ENCODE data around the gene LIPC. TPM values are rescaled to one million over a fixed set of nuclear protein-coding genes. Genes with fewer than 3 reads are reported as not detected.

The LIPC gene
- total and polyA plus RNA-seq, 4 donors = 0.17 to 0.99 (median 0.62) TPM

DNA sequence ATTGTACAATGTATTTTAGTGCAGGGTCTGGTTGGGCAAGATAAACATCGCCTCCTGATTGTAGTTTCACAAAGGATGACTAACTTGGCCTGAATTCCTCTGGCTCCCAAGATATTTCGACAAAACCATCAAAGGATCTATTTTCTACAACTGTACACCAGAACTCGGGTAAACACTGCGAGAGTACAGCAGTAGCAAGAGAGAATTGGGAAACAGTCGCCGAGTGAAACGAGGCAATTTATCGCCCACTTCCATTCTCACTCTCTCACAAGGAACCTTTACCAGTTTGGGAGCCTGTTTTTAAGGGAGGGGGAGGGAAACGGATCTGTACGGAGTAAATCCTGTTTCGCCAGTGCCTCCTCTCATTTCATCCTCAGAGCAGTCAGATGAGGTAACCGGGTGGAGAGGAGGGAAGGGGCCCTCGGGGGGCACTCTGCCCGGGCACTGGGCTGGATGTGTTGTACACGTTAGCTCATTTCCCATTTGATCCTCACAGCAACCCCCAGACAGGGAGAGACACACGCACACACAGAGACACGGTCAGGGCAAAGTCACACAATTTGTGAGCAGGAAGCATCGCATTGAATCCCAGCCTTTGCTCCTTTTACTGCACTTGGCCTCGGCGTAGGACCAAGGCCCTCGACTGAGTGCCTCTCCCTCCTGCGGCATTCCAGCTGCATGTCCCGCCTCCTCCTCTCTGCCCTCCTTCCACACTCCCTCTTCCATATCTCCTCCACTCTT, 120.1 kb downstream of the LIPC start:
- H3K27ac ChIP-seq (ENCODE audit: low read depth, low read length) = peak overlapping the region; percentile 10
- H3K27me3 ChIP-seq (ENCODE audit: control insufficient read depth, insufficient read depth, low read length) = no peaks in the 10 kb centered on the region
- peaks cover 24% of the 10 kb centered on the region for H3K4me1 ChIP-seq (ENCODE audit: control insufficient read depth, insufficient read depth, low read length)
- 58% methylated on average over 13 of the region's 23 CpGs for WGBS (ENCODE audit: insufficient coverage)
- no peaks in the 10 kb centered on the region for H3K36me3 ChIP-seq (ENCODE audit: control insufficient read depth, insufficient read depth, low read length)
- DNase-seq (ENCODE audit: low read depth in 4 of 6, low spot score in 6 of 6) = no peak
- H3K4me3 ChIP-seq (ENCODE audit: low read depth, low read length) = no peak overlapping the region
- H3K9me3 ChIP-seq (ENCODE audit: control insufficient read depth, insufficient read depth, low read length) = no peaks in the 10 kb centered on the region

DNA sequence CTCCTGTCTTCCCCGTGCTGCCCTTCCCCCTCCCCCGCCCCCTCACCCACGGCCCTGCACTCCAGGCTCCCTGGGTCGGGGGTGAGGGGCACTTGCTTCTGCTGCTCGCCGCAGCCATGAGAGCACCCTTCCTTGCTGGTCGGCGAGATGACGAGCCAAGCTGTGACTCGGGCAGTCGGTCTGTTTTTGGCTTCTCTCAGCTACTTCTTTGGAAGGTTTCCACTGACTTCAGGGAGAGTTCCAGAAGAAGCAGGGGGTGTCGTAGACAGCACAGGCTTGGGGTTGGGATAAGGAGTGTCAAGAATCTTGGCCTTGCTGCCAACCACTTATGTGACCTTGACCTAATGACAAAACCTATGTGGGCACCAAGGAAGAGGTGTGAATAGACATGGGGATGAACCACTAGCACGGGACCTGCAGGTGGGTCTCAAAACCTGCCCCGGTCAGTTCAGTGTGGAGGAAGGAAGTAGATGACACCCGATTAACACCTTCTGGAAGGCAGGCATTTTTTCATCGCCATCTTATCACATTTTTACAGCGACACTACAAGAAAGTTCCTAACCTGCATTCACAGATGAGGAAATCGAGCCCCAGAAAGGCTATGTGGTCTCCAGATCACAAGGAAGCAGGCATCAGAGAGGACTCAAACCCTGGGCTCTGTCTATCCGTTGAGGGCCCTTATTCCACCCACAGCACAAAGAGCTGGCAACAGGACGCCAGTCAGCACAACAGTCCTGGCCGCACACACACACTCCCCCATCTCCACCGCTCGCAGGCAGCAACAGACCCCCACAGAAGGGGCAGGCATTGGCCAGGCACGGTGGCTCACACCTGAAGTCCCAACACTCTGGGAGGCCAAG, 120.9 kb downstream of the LIPC start:
- Histone ChIP-seq H3K27me3 (ENCODE audit: control insufficient read depth, insufficient read depth, low read length) (no peaks in the 10 kb centered on the region), H3K4me1 (ENCODE audit: control insufficient read depth, insufficient read depth, low read length) (peaks cover 24% of the 10 kb centered on the region), H3K9me3 (ENCODE audit: control insufficient read depth, insufficient read depth, low read length) (no peaks in the 10 kb centered on the region), H3K27ac (ENCODE audit: low read depth, low read length) (no peak overlapping the region), H3K36me3 (ENCODE audit: control insufficient read depth, insufficient read depth, low read length) (no peaks in the 10 kb centered on the region), H3K4me3 (ENCODE audit: low read depth, low read length) (no peak overlapping the region)
- 80% methylated on average over 22 of the region's 24 CpGs for WGBS (ENCODE audit: insufficient coverage)
- DNase-seq (ENCODE audit: low read depth in 4 of 6, low spot score in 6 of 6) = no peak

DNA sequence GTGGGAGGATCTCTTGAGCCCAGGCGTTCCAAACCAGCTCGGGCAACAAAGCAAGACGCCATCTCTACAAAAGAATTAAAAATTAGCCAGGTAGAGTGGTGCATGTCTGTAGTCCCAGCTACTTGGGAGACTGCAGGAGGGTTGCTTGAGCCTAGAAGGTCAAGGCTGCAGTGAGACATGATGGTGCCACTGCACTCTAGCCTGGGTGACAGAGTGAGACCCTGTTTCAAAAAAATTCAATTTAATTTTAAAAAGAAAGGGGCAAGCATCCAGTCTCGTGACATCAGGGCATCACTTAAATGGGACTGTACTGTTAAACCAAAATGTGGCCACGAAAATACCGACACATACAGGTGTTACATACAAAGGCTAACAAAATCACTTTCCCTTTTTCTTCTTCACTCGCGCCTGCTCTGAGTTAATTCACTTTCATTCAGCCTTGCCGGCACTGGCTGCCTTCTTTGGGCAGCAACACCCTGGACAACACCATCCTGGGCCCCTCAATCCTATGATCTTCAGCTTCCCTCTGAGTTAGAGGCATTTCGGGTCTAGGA, 121.7 kb downstream of the LIPC start:
- WGBS (ENCODE audit: insufficient coverage) = 95% methylated on average over 8 of the region's 10 CpGs
- Histone ChIP-seq H3K27ac (ENCODE audit: low read depth, low read length) (no peak overlapping the region), H3K4me1 (ENCODE audit: control insufficient read depth, insufficient read depth, low read length) (peaks cover 24% of the 10 kb centered on the region)

DNA sequence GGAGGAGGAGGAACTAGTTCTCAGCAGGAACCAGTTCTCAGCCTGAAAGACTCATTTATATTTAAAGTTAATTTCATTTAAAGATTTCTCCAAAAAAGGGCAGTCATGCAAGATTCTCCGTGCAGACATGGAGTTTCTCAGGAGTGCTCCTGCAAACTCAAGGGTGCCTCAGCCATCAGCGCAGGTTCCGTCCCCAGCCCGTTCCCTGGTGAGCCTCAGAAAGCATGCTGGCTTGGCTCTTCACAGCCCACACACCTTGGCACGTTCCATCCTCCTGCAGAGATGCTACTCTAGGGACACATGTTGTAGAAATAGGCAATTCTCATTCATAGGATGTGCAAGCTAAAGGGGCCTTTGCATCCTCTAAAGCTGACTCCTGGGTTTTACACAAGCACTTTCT, 123.0 kb downstream of the LIPC start:
- 61% methylated on average over 3 of the region's 5 CpGs for WGBS (ENCODE audit: insufficient coverage)
- Histone ChIP-seq H3K27ac (ENCODE audit: low read depth, low read length) (no peak overlapping the region), H3K4me3 (ENCODE audit: low read depth, low read length) (no peak overlapping the region), H3K9me3 (ENCODE audit: control insufficient read depth, insufficient read depth, low read length) (no peaks in the 10 kb centered on the region), H3K27me3 (ENCODE audit: control insufficient read depth, insufficient read depth, low read length) (no peaks in the 10 kb centered on the region), H3K4me1 (ENCODE audit: control insufficient read depth, insufficient read depth, low read length) (peaks cover 19% of the 10 kb centered on the region), H3K36me3 (ENCODE audit: control insufficient read depth, insufficient read depth, low read length) (no peaks in the 10 kb centered on the region)
- peak in 1 of 6 donors; percentile 82 for DNase-seq (ENCODE audit: low read depth in 4 of 6, low spot score in 6 of 6)

More for the DNA sequence above, 121.7 kb downstream of the LIPC start:
- no peak for DNase-seq (ENCODE audit: low read depth in 4 of 6, low spot score in 6 of 6)
- Histone ChIP-seq H3K36me3 (ENCODE audit: control insufficient read depth, insufficient read depth, low read length) (no peaks in the 10 kb centered on the region), H3K27me3 (ENCODE audit: control insufficient read depth, insufficient read depth, low read length) (no peaks in the 10 kb centered on the region), H3K9me3 (ENCODE audit: control insufficient read depth, insufficient read depth, low read length) (no peaks in the 10 kb centered on the region), H3K4me3 (ENCODE audit: low read depth, low read length) (no peak overlapping the region)

DNA sequence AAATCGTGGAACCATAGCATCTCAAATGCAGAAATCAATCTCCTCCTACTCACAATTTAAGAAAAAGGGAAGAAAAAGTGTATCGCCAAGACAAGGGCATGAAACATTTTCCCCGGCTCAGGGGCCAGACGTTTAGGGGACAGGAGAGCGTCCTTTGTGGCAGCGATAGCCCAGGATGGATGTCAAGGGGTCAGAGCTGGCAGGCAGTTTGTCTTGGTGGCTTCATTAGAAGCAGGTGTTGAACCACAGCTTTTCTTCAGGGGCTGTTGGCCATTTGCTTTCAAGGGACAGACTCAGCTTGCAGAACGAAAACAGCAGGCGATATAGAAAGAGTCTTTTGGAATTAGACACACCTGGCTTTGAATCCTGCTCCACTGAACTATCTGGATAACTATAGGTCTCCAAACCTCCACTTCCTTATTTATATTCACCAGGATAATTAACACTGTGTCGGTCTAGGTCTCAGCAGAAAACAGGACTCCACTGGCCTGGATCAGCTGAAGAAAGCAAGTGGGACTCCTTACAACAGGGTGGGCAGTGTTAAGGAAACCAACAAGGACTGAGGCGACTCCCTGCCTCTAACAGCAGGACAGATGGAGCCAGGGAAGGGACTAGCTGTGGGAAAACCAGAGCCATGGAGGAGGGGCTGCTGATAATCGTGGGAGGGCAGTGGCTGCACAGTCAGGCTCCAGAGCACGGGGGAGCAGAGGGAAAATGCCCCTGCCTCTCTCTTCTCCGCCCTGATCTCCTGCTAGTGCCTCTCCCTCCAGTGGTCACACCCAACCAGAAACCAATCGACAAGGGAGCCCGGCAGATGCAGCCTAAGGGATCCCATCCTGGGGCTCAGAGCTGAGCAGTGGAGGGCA, 123.6 kb downstream of the LIPC start:
- DNase-seq (ENCODE audit: low read depth in 4 of 6, low spot score in 6 of 6) = peak in 1 of 6 donors; percentile 44

DNA sequence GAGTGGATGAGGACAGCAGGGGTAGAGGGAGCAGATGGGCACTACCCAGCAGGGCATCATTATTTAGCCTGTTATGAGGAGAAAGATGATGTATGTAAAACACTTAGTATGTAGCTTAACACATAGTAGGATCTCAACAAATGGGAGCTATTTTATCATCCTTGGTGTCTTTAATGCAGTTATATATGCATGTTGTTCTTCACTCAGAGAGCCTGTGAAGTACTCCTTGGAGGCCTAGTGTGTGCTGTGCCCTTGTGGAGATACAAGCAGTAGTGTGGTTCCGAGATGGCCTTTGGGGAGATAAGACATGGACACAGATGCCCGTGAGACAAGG, 124.2 kb downstream of the LIPC start:
- Histone ChIP-seq H3K27ac (ENCODE audit: low read depth, low read length) (no peak overlapping the region), H3K27me3 (ENCODE audit: control insufficient read depth, insufficient read depth, low read length) (no peaks in the 10 kb centered on the region), H3K36me3 (ENCODE audit: control insufficient read depth, insufficient read depth, low read length) (no peaks in the 10 kb centered on the region), H3K9me3 (ENCODE audit: control insufficient read depth, insufficient read depth, low read length) (no peaks in the 10 kb centered on the region), H3K4me1 (ENCODE audit: control insufficient read depth, insufficient read depth, low read length) (peaks cover 19% of the 10 kb centered on the region), H3K4me3 (ENCODE audit: low read depth, low read length) (no peak overlapping the region)
- WGBS (ENCODE audit: insufficient coverage) = no CpG with 5 or more reads among the region's 2 CpGs
- no peak for DNase-seq (ENCODE audit: low read depth in 4 of 6, low spot score in 6 of 6)

More for the DNA sequence above, 123.6 kb downstream of the LIPC start:
- Histone ChIP-seq H3K4me1 (ENCODE audit: control insufficient read depth, insufficient read depth, low read length) (peaks cover 19% of the 10 kb centered on the region), H3K36me3 (ENCODE audit: control insufficient read depth, insufficient read depth, low read length) (no peaks in the 10 kb centered on the region), H3K27me3 (ENCODE audit: control insufficient read depth, insufficient read depth, low read length) (no peaks in the 10 kb centered on the region), H3K9me3 (ENCODE audit: control insufficient read depth, insufficient read depth, low read length) (no peaks in the 10 kb centered on the region), H3K27ac (ENCODE audit: low read depth, low read length) (no peak overlapping the region), H3K4me3 (ENCODE audit: low read depth, low read length) (no peak overlapping the region)
- 42% methylated on average over 7 of the region's 15 CpGs for WGBS (ENCODE audit: insufficient coverage)

DNA sequence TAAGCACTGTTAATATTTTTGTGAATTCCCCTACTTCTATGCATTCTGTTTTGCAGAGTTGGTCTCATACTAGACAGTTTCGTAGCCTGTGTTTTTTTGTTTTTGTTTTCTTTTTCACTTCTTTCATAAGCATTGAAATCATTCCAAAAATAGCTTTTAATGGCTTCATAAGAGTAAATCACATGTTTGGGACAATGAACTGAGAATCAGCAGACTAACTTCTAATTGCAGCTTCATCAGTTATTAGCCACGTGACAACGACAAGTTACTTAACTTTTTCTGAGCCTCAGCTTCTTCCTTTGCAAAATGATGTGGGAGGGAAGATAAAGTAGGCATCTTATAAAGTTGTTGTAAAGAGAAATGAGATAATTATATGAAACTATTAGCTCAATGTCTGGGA, 124.8 kb downstream of the LIPC start:
- H3K9me3 ChIP-seq (ENCODE audit: control insufficient read depth, insufficient read depth, low read length) = no peaks in the 10 kb centered on the region
- no peaks in the 10 kb centered on the region for H3K27me3 ChIP-seq (ENCODE audit: control insufficient read depth, insufficient read depth, low read length)
- no CpG with 5 or more reads among the region's 3 CpGs for WGBS (ENCODE audit: insufficient coverage)
- no peak overlapping the region for H3K27ac ChIP-seq (ENCODE audit: low read depth, low read length)
- no peak for DNase-seq (ENCODE audit: low read depth in 4 of 6, low spot score in 6 of 6)
- no peak overlapping the region for H3K4me3 ChIP-seq (ENCODE audit: low read depth, low read length)
- no peaks in the 10 kb centered on the region for H3K36me3 ChIP-seq (ENCODE audit: control insufficient read depth, insufficient read depth, low read length)
- peaks cover 19% of the 10 kb centered on the region for H3K4me1 ChIP-seq (ENCODE audit: control insufficient read depth, insufficient read depth, low read length)

DNA sequence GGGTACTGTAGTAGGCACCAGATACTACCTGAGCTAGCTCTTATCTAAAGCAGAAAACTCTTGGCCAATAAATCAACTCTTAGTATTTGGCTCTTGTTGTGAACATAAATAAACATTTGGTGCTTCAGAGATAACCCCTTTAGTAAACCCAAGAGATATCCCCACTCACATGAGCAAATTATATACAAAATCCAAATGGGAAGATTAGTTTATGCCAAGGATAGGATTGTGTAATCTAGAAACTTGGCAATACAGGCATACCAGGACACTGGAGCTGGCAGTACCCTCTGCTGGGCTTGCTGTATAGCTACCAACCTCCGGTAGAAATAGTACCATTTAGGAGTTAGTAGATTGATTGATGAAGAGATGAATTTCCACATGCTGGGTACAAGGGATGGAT, 127.0 kb downstream of the LIPC start:
- Histone ChIP-seq H3K4me3 (ENCODE audit: low read depth, low read length) (no peak overlapping the region), H3K4me1 (ENCODE audit: control insufficient read depth, insufficient read depth, low read length) (peaks cover 11% of the 10 kb centered on the region), H3K27me3 (ENCODE audit: control insufficient read depth, insufficient read depth, low read length) (no peaks in the 10 kb centered on the region), H3K9me3 (ENCODE audit: control insufficient read depth, insufficient read depth, low read length) (no peaks in the 10 kb centered on the region), H3K36me3 (ENCODE audit: control insufficient read depth, insufficient read depth, low read length) (no peaks in the 10 kb centered on the region), H3K27ac (ENCODE audit: low read depth, low read length) (no peak overlapping the region)
- DNase-seq (ENCODE audit: low read depth in 4 of 6, low spot score in 6 of 6) = no peak
- WGBS (ENCODE audit: insufficient coverage) = no CpG with 5 or more reads among the region's 1 CpG

DNA sequence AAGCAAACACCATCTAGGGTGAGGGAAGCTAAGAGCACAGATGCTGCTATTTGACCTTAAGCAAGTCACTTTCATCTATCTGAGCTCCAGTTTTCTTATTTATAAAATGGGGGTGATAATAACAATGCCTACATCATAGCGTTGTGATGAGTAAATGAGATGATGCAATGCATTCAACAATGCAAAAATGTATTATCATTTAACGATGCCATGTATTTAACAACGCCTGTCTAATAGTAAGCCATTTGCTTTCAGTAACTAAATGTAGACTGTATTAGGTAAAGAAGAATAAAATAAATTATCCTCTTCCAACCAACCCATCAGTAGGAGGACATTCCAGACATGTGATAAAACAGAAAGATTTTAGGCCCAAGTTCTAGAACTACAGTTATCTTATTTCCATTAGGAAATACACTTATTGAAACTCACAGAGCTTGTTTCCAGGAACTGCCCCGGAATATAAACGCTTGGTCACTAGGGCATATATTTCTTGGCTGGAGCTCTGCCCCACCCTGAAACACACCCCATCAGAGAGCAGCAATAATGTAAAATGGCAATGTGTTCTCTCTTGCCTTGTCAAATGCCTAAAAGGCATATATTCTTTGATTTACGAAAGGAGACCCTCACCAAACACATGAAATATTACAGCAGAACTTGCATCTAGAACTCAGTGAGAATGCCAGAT, 128.3 kb downstream of the LIPC start:
- no peaks in the 10 kb centered on the region for H3K9me3 ChIP-seq (ENCODE audit: control insufficient read depth, insufficient read depth, low read length)
- 50% methylated on average over 2 of the region's 6 CpGs for WGBS (ENCODE audit: insufficient coverage)

More for the DNA sequence above, 128.3 kb downstream of the LIPC start:
- H3K36me3 ChIP-seq (ENCODE audit: control insufficient read depth, insufficient read depth, low read length) = no peaks in the 10 kb centered on the region
- H3K4me1 ChIP-seq (ENCODE audit: control insufficient read depth, insufficient read depth, low read length) = peaks cover 11% of the 10 kb centered on the region
- no peak overlapping the region for H3K4me3 ChIP-seq (ENCODE audit: low read depth, low read length)
- H3K27me3 ChIP-seq (ENCODE audit: control insufficient read depth, insufficient read depth, low read length) = no peaks in the 10 kb centered on the region
- no peak for DNase-seq (ENCODE audit: low read depth in 4 of 6, low spot score in 6 of 6)
- no peak overlapping the region for H3K27ac ChIP-seq (ENCODE audit: low read depth, low read length)

Measured in spinal cord (tissue), 10 donors.